Testis (tissue), 3 donors: ENCODE measurements around the gene SEZ6L2. TPM values are rescaled to one million over a fixed set of nuclear protein-coding genes. Genes with fewer than 3 reads are reported as not detected.
"Not testable (repeated sequence)": the region's sequence is repeated elsewhere in the genome, so short reads cannot be mapped to it uniquely, and the experiment has no call there.

ENCODE experiments used
- DNase-seq: peaks from one replicate; pipeline ENCODE4 v3.0.0-alpha.2; 2019
- H3K27ac ChIP-seq, 2 donors: fragments of 200-600 bp; sonication (generic); one replicate each; pipeline ENCODE4 v1.5.1; 2019
- H3K27me3 ChIP-seq: fragments of 200-600 bp; sonication (generic); one replicate; pipeline ENCODE4 v1.5.1; 2019
- H3K36me3 ChIP-seq: fragments of 200-600 bp; sonication (generic); one replicate; pipeline ENCODE4 v1.5.1; 2017; ENCODE audit warnings: low read depth; ENCODE audit errors: missing control alignments
- H3K4me1 ChIP-seq: fragments of 200-600 bp; sonication (generic); one replicate; pipeline ENCODE4 v1.5.1; 2019
- H3K4me3 ChIP-seq, 2 donors: fragments of 200-600 bp; sonication (generic); one replicate each; pipeline ENCODE4 v1.5.1; 2017 to 2019
- H3K9me3 ChIP-seq: fragments of 200-600 bp; sonication (generic); one replicate; pipeline ENCODE4 v1.5.1; 2017
- POLR2A ChIP-seq: fragments of 450-650 bp; IDR thresholded peaks from one replicate; pipeline ENCODE4 v1.6.1; 2017; ENCODE audit warnings: antibody characterized with exemption, mild to moderate bottlenecking, moderate library complexity
- WGBS, 2 donors: methylation state at CpG; one replicate each; pipeline ENCODE4 v1.1.5; 2018; 5-methylcytosine and 5-hydroxymethylcytosine counted together
- intact Hi-C: fragments of 100-400 bp; cut with DNase I; formaldehyde crosslinking; loops from one replicate; pipeline ENCODE4 v1.15.1; 2023; ENCODE audit warnings: low total_unique reads
- polyA plus RNA-seq: library from polyadenylated mRNA; stranded (reverse); fragments of 350-450 nt; fragmentation: Illumina TruSeq; extraction: RNeasy Lipid Tissue Mini Kit (QIAGEN cat#74804); gene quantifications from one replicate; pipeline ENCODE4 v1.2.3, GENCODE V29; 2014; ENCODE audit warnings: low read depth, low replicate concordance; ENCODE audit not compliant: insufficient read depth
- total RNA-seq, 2 donors: library from RNA; depleted of rRNA; stranded (reverse); fragments of >200 nt; gene quantifications; one replicate each; pipeline ENCODE4 v1.2.3, GENCODE V29; 2016
- TF ChIP-seq, protein P1 (sequence below), 3 experiments: fragments of 450-650 bp in 2 of 3; fragments of 200-600 bp in 1 of 3; sonication (generic) in 1 of 3; IDR thresholded peaks; one replicate each; pipeline ENCODE4 v1.5.1; 2016 to 2019; ENCODE audit warnings: antibody characterized with exemption in 3 of 3, mild to moderate bottlenecking in 2 of 3, moderate library complexity in 1 of 3

SEZ6L2 gene
- total and polyA plus RNA-seq, 3 donors from 2014 or later, result 40.9 to 57.5 (median 43.7) TPM

GRCh38 chr16:29891525-29892457 lies 7.6 kb downstream of the SEZ6L2 start:
- Histone ChIP-seq H3K4me1 (no peaks in the 10 kb centered on the region), H3K36me3 (no peaks in the 10 kb centered on the region), H3K27me3 (no peaks in the 10 kb centered on the region), H3K9me3 (no peaks in the 10 kb centered on the region), H3K4me3 (no peak overlapping the region), H3K27ac (no peak overlapping the region)
- 75 to 81% methylated on average over 10 of the region's 10 CpGs for WGBS, 2 donors
- no peak for DNase-seq
- intact Hi-C loops, result no loop called here
- TF ChIP-seq POLR2A, result no peak
- TF ChIP-seq, protein P1, sequence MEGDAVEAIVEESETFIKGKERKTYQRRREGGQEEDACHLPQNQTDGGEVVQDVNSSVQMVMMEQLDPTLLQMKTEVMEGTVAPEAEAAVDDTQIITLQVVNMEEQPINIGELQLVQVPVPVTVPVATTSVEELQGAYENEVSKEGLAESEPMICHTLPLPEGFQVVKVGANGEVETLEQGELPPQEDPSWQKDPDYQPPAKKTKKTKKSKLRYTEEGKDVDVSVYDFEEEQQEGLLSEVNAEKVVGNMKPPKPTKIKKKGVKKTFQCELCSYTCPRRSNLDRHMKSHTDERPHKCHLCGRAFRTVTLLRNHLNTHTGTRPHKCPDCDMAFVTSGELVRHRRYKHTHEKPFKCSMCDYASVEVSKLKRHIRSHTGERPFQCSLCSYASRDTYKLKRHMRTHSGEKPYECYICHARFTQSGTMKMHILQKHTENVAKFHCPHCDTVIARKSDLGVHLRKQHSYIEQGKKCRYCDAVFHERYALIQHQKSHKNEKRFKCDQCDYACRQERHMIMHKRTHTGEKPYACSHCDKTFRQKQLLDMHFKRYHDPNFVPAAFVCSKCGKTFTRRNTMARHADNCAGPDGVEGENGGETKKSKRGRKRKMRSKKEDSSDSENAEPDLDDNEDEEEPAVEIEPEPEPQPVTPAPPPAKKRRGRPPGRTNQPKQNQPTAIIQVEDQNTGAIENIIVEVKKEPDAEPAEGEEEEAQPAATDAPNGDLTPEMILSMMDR (IDR thresholded peaks at IDR 0.05), result no peak

DNA sequence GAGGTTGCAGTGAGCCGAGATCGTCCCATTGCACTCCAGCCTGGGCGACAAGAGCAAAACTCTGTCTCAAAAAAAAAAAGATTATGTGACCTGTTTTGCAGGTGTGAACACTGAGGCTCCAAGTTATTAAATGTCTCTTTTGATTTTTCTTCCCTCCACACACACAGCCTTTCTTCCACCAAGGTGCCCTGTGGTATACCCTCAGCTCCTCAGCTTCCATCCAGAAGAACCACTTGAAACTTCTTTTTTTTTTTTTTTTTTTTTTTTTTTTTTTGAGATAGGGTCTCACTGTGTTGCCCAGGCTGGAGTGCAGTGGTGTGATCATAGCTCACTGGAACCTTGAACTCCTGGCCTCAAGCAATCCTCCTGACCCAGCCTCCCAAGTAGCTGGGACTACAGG lies 10.0 kb downstream of the SEZ6L2 start:
- H3K27ac ChIP-seq, DNase-seq, H3K27me3 ChIP-seq, H3K9me3 ChIP-seq, intact Hi-C loops, H3K36me3 ChIP-seq, H3K4me1 ChIP-seq, H3K4me3 ChIP-seq: not testable (repeated sequence)
- WGBS, 2 donors, result 95 to 100% methylated on average over 3 of the region's 3 CpGs

GRCh38 chr16:29883987-29884386 lies 15.4 kb downstream of the SEZ6L2 start:
- Histone ChIP-seq H3K9me3 (no peaks in the 10 kb centered on the region), H3K4me3 (peak overlapping the region in 1 of 2 donors; percentile 20), H3K27me3 (no peaks in the 10 kb centered on the region), H3K36me3 (no peaks in the 10 kb centered on the region), H3K27ac (no peak overlapping the region), H3K4me1 (no peaks in the 10 kb centered on the region)
- DNase-seq, result peak; percentile 62
- 64 to 77% methylated on average over 5 to 6 of the region's 6 CpGs for WGBS, 2 donors
- intact Hi-C loops, result no loop called here
- TF ChIP-seq, protein P1 (IDR thresholded peaks at IDR 0.05), result no peak
- TF ChIP-seq POLR2A, result no peak

GRCh38 chr16:29881050-29881449 lies 18.3 kb downstream of the SEZ6L2 start:
- intact Hi-C loops, result no loop called here
- Histone ChIP-seq H3K4me3 (no peak overlapping the region), H3K27ac (no peak overlapping the region), H3K36me3 (no peaks in the 10 kb centered on the region), H3K27me3 (no peaks in the 10 kb centered on the region), H3K9me3 (no peaks in the 10 kb centered on the region), H3K4me1 (no peaks in the 10 kb centered on the region)
- TF ChIP-seq POLR2A, result no peak
- TF ChIP-seq, protein P1 (IDR thresholded peaks at IDR 0.05), result no peak
- 65 to 66% methylated on average over 3 of the region's 3 CpGs for WGBS, 2 donors
- no peak for DNase-seq

DNA sequence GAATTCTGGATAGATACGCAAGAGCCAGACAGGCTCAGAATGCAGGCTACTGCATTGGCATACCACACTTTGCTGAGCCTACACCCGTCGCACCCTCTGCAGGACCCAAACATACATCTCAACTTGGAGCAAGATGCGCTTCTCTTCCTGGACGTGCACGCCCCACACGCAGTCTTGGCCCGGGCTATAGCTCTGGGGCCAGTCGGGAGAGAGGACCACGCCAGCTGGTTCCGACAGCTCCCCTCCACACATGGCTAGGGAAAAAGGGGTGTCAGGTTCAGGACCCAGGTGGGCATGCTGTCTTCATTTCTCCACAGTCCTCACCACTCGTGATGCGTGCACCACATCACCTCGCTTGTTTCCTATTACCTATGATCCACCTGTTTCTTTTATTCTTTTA lies 21.2 kb downstream of the SEZ6L2 start:
- no peak overlapping the region for H3K4me3 ChIP-seq
- no peaks in the 10 kb centered on the region for H3K36me3 ChIP-seq
- H3K4me1 ChIP-seq, result no peaks in the 10 kb centered on the region
- 75 to 83% methylated on average over 9 to 14 of the region's 14 CpGs for WGBS, 2 donors
- no peak overlapping the region for H3K27ac ChIP-seq
- H3K27me3 ChIP-seq, result no peaks in the 10 kb centered on the region
- no peaks in the 10 kb centered on the region for H3K9me3 ChIP-seq
- TF ChIP-seq, protein P1 (IDR thresholded peaks at IDR 0.05), result no peak
- TF ChIP-seq POLR2A, result no peak
- no peak for DNase-seq
- intact Hi-C loops, result no loop called here
